Inflammatory macrophage (primary cell): ENCODE results near the gene RPS24.
"Not testable (repeated sequence)": the region's sequence is repeated elsewhere in the genome, so short reads cannot be mapped to it uniquely, and the experiment has no call there.

Experiments used
- DNase-seq, 2 donors: peaks; one replicate each; pipeline ENCODE4 v3.0.0-alpha.2; 2020 to 2022
- total RNA-seq, 18 experiments: gene quantifications; one replicate each; lab custom pipeline; 2026; ENCODE audit warnings: mixed read lengths in 6 of 18, inconsistent platforms in 2 of 18; lab: John Stamatoyannopoulos, UW

Gene RPS24
- 220 to 524 (median 405) reads per million in 18 experiments for total RNA-seq

DNA sequence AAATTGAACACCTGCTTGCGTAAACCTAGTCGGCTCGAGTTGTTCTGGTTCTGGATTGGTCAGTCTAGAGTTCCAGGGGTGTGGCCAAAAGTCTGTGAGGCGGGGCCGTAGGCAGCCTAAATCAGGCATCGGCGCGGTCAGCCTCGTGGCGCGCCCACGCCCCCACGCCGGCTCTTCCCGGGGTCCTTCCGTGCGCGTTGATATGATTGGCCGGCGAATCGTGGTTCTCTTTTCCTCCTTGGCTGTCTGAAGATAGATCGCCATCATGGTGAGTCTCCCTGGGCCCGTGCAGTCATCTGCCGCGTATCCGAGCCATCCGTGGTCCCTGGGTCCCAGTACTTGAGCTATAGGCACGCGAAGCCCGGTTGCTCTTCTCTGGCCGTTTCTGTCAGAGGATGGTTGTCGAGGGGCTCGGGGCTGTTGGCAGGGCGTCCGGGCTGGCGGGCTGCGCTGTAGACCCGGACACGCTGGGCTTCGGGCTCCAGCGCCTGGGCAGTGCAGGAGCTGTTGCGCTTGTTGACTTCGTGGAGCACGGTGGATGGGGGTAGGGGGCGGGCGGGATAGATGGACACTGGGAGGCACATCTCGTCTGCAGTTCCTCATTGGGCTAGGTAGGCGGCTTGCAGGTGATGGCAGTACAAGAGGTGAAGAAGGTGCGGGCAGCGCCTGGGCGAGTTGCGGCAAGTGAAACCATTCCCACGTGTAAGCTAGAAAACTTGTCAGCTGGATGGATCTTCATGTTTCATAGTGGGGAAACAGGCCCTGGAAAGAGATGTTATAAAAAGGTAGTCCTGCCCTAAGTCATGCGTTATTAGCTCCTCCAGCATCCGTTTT lies at the start of gene RPS24:
RPS24 (plus strand) TSS at position 227 of the 834 bp plus-strand sequence; CDS start at position 266, 39 bp downstream.
- DNase-seq: peak; percentile 97 to 98

GRCh38 chr10:77984986-77985385 lies 48.7 kb upstream of the RPS24 start:
- no peak for DNase-seq

DNA sequence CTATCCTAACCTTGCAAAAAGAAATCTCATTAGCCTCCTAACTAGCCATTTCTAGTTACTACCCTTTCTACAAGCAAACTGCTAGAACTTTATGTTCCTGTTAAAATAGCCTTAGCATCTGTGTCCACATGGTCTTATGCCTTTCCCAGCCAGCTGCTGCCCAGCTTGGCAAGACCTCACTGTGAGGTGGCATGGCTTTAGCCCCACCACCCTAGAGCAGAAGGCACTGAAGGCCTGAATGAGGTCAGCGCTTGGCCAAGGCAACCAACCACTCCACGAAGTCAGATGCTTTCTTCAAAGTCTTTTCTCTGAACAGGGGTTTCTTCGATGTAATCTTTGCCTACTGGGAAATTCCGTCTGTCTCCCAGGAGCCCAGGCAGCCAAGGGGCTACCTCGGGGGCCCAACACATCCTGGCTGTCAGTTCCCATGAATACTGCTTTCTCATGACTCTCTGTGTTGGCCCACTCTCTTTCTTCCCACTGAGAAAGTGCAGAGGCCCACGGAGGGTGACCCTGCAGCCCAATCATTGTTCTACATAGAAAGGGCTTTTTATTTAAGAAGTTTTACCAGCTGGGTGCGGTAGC lies 45.9 kb upstream of the RPS24 start:
- no peak for DNase-seq

DNA sequence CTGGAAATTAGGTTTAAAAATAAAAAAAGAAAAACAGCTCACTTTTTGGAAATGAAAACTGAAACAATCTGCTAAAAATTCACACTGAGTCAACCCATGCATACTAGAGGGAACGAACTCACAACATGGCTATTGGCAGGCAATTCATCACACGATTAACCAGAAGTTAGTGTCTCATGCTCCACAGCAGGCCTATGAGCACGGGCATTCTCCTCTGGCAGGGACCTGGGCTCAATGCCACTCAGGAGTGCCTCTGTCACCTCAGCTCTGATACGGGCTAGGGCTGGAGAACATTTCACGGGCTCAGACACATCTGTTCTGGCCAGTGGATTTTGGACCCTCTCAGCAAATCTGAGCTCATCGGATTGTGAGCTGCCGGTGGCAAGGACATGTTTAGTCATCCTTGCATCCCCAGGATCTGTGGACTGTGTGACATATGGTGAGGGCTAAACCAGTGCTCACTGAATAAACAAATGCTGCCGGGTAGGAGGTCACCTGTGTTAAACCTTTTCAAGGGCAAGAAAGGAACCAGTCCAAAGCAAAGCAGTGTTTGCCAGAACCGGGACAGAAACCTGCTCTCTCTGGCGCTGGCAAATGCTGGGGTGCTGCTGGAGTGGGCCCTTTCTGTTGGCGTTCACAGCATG lies 44.5 kb upstream of the RPS24 start:
- DNase-seq: no peak

DNA sequence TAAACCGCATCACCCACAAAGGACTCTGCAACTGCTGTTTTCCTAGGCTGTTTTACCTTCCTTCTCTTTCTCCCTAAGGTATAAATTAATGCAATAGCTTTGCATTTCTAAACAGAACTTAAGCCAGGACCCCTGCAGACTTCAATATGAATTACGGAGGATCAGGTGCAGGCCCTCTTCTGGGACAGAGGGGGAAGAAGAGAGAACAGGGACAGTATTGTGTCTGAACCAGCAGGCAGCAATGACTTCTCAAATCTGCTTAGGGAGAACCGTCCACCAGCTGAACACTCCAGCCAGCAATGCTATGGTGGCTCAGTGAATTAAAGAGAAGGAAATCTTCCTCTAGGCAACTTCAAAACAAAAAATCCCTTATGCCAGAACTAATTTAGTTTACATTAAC lies 40.0 kb upstream of the RPS24 start:
- no peak for DNase-seq

DNA sequence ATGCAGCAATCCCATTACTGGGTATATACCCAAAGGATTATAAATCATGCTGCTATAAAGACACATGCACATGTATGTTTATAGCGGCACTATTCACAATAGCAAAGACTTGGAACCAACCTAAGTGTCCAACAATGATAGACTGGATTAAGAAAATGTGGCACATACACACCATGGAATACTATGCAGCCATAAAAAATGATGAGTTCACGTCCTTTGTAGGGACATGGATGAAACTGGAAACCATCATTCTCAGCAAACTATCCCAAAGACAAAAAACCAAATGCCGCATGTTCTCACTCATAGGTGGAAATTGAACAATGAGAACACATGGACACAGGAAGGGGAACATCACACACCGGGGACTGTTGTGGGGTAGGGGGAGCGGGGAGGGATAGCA lies 34.9 kb upstream of the RPS24 start:
- DNase-seq: not testable (repeated sequence)

DNA sequence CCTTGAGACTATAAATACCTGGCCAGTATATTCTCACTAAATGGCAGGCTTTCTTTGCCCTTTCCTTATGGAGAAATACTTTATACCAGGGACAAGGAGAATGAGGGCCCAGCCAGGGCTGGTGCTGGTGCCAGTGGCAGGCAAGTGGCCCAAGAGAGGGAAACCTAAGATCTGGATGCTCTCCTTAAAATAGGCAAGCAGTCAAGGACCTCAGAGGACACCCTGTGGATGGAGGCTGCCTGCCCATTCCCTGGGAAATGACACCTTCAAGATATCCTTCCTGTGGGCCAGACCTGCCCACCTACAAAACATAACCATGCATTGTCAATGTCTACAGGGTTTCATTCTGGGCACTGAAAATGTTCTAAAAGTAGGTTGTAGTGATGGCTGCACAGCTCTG lies 33.5 kb upstream of the RPS24 start:
- no peak for DNase-seq

- no peak for DNase-seq
These were observed 32.6 kb upstream of the RPS24 start for GRCh38 chr10:78000956-78001472.

- DNase-seq: no peak
These were observed 30.9 kb upstream of the RPS24 start for GRCh38 chr10:78002541-78003288.

GRCh38 chr10:78004215-78005026 lies 29.2 kb upstream of the RPS24 start:
- no peak for DNase-seq

DNA sequence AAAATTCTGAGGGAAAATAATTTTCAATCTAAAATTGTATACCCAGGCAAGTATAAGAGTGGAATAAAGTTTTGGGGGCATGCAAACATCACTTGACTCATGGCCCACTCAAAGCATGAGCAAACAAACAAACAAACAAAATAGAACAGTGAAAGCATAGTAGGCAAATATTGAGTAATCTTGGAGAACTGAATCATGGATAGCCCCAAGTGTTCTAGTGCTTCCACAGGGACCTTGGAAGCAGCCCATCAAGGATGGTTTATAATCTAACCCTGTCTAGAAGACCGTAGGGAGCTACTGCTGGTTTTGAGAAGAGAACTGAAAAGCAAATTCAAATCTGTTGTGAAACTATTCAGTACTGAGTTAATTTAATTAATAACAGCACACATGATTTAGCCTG lies 26.5 kb upstream of the RPS24 start:
- DNase-seq: no peak

GRCh38 chr10:78009662-78010061 lies 24.0 kb upstream of the RPS24 start:
- DNase-seq: no peak

DNA sequence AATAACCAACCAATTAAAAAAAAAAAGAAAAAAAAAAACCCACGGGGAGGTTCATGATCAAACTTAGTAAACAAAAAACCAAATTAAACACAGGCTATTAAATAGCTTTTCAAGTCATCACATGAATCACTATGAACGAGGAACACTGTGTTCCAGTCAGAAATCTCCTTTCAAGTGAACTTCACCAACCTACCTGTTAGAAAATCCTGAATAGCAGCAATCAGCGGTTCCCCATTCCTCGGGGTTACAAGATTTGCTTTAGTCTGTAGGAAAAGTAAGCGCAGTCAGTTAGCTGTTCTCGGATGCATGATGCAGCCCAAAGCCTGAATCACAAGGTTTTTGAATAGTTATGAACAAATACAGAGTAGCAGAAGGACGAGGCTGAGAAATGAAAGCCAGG lies 23.4 kb upstream of the RPS24 start:
- DNase-seq: no peak

DNA sequence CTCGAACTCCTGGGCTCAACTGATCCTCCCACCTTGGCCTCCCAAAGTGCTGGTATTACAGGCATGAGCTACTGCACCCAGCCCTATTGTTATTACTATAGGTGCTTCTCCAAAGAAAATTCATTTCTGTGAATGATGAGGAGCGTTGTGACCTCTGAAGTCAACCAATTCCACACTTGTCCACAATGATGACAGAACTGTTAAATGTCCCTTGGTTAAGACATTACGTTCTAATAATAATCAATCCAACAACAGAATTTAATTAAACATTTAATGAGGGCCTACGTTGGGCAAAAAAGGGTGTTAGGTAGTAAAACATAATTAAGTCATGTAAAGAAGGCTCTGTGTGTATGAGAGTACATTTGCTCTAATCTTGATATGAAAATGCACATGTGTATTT lies 22.6 kb upstream of the RPS24 start:
- no peak for DNase-seq

DNA sequence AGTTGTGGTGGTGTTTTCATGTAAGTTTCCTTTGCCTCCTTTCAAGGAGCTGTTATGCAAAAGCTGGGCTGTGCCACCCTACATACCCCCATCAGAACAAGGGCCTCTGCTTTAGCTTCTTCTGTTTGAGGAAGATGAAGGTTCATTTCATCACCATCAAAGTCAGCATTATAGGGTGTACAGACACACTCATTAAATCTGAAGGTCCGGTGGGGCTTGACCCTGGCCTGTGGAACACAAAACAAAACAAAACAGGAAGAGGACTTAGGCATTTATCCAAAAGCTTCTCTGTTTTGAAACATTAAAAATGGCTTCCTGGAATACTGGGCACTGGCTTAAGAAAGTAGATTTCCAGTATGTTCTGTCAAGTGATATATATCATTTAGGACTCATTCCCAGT lies 20.1 kb upstream of the RPS24 start:
- no peak for DNase-seq

- DNase-seq: no peak
These were observed 18.1 kb upstream of the RPS24 start for GRCh38 chr10:78015546-78015945.

DNA sequence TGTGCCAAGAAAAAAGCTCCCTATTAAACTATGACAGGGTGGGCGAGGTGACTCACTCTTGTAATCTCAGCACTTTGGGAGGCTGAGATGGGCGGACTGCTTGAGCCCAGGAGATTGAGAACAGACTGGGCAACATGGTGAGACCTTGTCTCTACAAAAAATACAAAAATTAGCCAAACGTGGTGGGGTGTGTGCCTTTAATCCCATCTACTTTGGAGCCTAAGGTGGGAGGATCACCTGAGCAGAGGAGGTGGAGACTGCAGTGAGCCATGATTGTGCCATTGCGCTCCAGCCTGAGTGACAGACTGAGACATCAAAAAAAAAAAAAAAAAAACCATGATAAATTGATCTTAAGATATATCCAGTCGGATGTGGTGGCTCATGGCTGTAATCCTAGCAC lies 15.8 kb upstream of the RPS24 start:
- DNase-seq: no peak

GRCh38 chr10:78019264-78019663 lies 14.4 kb upstream of the RPS24 start:
- no peak for DNase-seq

DNA sequence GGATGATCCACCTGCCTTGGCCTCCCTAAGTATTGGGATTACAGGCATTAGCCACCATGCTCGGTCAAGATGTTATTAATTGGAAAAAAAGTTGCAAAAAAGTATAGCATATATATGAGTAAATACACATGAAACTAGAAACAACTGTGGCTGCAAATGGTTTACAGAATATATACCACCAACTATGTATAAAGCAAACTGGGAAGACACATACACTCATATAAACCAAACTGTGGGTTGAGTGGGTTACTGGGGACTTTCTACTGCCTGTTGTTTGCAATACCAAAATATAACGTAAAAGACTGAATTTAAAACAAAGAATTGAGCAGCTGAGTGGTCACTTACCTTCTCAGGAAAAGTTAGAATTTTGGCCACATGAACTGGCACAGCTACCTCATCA lies 12.5 kb upstream of the RPS24 start:
- DNase-seq: no peak

DNA sequence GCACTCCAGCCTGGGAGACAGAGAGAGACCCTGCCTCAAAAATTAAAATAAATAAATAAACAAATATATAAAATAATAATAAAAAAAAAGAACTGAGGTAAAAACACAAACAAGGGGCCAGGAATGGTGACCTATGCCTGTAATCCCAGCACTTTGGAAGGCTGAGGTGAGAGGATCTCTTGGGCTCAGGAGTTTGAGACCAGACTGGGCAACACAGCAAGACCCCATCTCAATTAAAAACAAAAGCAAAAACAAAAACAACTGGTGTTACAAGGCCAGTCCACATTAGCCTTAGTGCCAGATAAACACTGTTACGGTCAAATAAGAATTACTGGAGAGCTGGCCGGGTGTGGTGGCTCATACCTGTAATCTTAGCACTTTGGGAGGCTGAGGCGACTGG lies 9.9 kb upstream of the RPS24 start:
- no peak for DNase-seq

- no peak for DNase-seq
These were observed 7.8 kb upstream of the RPS24 start for GRCh38 chr10:78025685-78026364.
